Omental fat pad (tissue), 4 donors: ENCODE results near the gene LRRC74B. TPM values are rescaled to one million over a fixed set of nuclear protein-coding genes. Genes with fewer than 3 reads are reported as not detected.
A peak's percentile ranks its signal among the peaks of the same experiment; 100 is the strongest.

Experiments used
- ATAC-seq: fragments of 150-250 bp; one replicate; pipeline ENCODE4 v1.9.1; 2016; ENCODE audit warnings: mild to moderate bottlenecking, moderate library complexity; ENCODE audit not compliant: low FRiP score
- DNase-seq: peaks from one replicate; pipeline ENCODE4 v3.0.0-alpha.2; 2019; ENCODE audit warnings: low spot score
- total RNA-seq, 4 donors: library from RNA; depleted of rRNA; stranded (reverse); fragments of >200 nt; gene quantifications; one replicate each; pipeline ENCODE4 v1.1.0, GENCODE V29; 2016
- TF ChIP-seq, protein P1 (sequence below), 3 donors: fragments of 450-650 bp; IDR thresholded peaks; one replicate each; pipeline ENCODE4 v1.5.1; 2016 to 2017; ENCODE audit warnings: antibody characterized with exemption in 3 of 3, mild to moderate bottlenecking in 3 of 3, moderate library complexity in 2 of 3

The LRRC74B gene
- total RNA-seq, 4 donors from 2014 or later, result not detected

DNA sequence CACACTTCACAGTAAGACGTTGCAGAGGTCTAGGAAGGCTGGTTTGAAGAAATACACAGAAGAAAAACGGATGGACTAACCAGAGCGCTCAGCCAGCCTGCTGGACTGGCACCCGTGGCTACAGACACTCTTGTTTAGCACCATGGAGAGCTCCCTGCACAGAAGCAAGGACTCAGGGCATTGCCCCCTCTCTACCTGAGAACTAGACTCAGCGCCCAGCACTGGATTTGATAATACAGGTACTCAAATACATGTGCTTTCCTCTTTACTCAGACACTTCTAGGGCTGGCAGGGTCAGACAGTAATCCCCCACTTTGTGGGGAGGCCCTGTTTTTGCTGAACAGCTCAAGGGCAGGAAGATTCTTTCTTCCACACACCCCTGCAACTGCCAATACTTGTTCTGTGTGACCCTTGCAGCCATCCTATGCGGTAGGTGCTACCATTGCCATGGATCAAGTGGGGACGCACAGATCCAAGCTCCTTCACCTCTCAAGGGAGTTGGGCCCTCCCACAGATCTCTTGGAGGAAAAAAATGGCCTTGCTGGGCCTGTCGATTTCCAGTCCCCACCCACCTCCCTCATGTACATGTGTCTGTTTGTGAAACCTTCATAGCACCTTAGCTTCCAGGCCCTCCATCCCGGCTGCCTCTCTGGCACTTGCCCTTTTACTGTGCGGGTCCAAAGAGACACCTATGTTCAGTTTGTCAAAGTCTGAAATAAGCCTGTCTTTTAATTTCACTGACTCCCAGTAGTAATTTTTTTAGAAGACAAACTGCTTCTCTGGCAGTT is 35.9 kb upstream of the LRRC74B start:
- TF ChIP-seq, protein P1, sequence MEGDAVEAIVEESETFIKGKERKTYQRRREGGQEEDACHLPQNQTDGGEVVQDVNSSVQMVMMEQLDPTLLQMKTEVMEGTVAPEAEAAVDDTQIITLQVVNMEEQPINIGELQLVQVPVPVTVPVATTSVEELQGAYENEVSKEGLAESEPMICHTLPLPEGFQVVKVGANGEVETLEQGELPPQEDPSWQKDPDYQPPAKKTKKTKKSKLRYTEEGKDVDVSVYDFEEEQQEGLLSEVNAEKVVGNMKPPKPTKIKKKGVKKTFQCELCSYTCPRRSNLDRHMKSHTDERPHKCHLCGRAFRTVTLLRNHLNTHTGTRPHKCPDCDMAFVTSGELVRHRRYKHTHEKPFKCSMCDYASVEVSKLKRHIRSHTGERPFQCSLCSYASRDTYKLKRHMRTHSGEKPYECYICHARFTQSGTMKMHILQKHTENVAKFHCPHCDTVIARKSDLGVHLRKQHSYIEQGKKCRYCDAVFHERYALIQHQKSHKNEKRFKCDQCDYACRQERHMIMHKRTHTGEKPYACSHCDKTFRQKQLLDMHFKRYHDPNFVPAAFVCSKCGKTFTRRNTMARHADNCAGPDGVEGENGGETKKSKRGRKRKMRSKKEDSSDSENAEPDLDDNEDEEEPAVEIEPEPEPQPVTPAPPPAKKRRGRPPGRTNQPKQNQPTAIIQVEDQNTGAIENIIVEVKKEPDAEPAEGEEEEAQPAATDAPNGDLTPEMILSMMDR (IDR thresholded peaks at IDR 0.05), result no peak
- ATAC-seq (no peak), DNase-seq (no peak)

DNA sequence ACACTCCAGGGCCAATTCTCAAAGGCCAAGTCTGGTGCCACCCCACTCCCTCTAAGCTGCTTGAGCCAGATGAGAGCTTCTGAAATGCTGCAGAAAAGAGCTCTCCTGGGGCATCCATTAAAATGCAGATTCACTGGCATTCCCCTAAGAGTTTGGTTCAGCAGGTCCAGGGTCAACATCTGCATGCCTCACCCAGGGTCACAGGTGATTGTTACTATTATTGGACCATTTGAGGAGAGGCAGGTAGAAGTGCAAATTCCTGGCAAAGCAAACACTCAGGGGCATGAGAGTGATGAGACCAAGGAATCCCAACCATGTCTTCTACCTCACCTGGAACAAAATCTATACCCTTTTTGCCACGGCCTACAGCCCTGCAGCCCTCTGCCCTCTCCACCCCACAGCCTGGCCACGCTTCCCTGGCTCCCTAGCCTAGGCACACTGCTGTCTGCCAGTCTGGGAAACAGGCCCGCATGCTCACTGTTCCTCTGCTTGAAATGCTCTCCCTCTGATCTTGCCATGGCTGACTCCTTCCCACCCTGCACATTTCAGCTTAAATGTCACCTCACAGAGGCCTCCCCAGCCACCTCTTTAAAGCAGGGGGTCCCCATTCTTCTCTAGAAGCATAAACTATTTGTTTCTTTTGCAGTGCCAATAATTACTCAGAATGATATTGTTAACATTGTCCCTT is 35.2 kb upstream of the LRRC74B start:
- DNase-seq (no peak), ATAC-seq (no peak)
- TF ChIP-seq, protein P1 (IDR thresholded peaks at IDR 0.05), result no peak

DNA sequence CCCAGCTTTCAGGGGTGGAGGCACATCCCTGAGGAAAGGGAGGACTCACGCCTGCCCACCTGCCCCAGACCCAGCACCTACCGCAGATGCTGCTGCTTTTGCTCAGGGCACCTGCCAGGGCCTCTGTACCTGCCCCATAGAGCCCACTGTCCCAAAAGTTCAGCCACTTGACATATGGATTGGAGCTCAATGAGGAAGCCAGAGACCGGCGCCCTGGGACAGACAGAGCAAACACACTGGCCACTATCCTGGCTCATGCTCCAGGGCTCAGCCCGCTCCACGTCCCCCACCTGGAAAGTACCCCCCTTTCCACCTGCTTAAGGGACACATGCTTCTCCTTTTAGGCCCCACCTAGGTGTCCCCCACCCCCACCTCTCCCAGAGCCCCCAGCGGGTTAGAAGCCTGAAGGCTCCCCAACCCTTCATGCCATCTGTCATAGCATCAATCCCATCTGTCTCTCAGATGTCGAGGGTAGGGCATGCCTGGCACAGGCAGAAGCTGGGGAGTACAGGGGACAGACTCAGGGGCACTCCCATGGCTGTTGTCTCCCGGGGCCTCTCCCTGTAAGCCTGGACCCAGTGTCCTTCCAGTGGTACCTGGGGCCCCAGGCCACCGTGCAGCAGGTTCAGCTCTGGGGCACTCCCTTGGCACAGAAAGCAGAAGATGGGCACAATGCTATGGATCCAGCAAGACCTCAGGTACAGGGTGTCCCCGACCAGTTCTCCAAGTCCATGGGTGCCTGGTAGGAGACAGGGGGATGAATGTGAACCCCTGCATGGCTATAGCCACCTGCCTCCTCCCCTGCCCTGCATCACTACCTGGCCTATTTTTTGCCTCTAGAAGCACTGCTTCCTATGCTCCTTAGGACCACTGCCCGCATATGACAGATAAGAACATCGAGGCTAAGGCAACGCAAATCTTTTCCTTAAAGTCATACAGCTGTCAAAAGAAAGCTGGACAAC is 33.0 kb upstream of the LRRC74B start:
- DNase-seq, result no peak
- no peak for ATAC-seq
- TF ChIP-seq, protein P1 (IDR thresholded peaks at IDR 0.05), result no peak

DNA sequence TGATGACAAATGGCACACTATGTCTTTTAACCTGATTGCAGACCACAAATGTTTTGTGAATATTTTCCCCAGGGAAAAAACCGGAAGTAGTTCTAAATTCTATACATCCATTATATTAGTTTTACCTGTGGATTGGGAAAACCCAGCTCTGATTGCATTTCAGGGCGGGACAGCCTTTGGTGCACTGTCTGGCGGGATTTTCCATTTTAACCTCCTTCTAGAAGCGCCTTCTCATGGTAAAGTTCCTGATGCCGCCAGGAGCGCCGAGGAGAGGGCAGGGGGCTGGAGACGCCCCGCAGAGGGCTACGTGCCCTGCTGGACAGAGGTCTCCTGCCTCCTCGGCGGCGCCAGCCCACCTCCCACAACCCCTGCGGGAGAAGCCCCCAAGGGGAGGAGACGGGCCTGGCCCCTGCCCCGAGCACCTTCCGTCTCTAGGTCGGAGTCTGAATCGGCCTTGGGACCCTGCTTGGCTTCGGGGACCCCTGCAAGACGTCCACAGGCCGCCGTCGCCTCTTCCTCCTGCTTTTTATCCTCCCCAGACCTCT is 32.0 kb upstream of the LRRC74B start:
- no peak for ATAC-seq
- DNase-seq, result no peak
- TF ChIP-seq, protein P1 (IDR thresholded peaks at IDR 0.05), result no peak

DNA sequence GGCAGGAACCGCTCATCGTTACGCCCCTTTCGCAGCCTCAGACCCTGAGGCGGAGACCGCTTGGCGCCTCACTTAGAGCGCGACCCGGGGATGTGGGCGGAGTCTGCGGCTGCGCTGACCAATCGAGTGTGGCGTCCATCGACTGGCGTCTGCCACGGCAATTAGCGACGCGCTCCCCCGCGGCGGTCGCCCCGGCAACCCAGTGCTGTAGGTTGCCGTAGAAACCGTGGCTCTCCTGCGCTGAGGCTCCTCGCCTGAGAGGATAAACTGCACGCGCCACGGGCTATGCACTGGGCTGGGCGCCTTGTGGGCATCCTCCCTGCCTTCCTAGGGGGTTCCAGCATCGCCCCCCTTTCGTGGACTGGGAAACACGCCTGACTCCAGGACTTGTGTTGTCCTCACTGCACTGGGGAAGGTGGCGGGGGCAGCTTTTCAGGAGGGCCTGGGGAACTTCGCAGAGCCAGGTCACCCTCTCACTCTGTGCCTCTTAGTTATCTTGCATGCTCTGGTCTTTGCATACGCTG is 31.5 kb upstream of the LRRC74B start:
- DNase-seq, result peak; percentile 37
- TF ChIP-seq, protein P1 (IDR thresholded peaks at IDR 0.05), result no peak
- ATAC-seq, result peak; percentile 65

DNA sequence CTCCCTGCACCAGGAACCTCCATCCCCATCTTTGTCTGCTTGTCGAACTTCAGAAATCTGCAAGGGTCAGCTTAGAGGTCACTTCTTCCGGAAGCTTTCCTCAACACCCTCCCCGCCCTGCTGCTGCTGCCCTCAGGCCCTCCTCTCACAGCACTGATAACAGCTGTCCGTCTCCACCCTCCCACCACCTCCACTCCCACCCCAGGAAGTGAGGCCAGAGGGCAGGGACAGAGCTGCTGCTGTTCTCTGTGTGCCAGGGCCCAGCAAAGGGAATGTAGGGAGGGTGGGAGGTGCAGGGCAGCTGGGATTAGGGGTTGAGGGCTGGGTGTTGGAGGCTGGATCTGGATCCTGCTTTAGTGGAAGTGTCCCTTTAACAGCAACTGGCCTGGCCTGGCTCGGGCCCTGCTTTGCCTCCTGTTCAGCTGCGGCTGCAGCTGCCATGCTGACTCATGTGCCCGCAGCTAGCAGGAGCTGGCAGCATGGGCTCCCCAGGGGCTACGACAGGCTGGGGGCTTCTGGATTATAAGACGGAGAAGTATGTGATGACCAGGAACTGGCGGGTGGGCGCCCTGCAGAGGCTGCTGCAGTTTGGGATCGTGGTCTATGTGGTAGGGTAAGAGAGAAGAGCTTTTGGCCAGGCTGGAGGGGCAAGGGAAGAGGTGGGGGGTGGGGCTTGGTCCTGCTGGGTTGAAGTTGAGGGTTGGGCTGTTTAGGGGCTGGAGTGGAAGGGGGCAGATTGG is 30.9 kb upstream of the LRRC74B start, which contains the start of gene P2RX6:
Gene P2RX6, plus strand, starts transcription at position 440 of the 740 bp plus-strand sequence. Its CDS starts 10 bp downstream, at position 450.
- DNase-seq, result no peak
- TF ChIP-seq, protein P1 (IDR thresholded peaks at IDR 0.05), result no peak
- peak; percentile 39 for ATAC-seq
